HepG2 (cell line): ENCODE measurements around the gene MDH2. TPM values are rescaled to one million over a fixed set of nuclear protein-coding genes. Genes with fewer than 3 reads are reported as not detected.

Experiments
- AKAP8 ChIP-seq: sonication (generic); formaldehyde crosslinking; IDR thresholded peaks from 2 replicates; pipeline ENCODE4 v1.5.1; 2020; ENCODE audit warnings: mild to moderate bottlenecking, missing genetic modification reagents
- ARNT ChIP-seq: fragments of 450-650 bp; IDR thresholded peaks from 2 replicates; pipeline ENCODE4 v1.6.1; 2017
- CEBPG ChIP-seq: IDR thresholded peaks from 2 replicates; pipeline ENCODE4 v1.6.1; 2016
- FOXO4 ChIP-seq: sonication (generic); formaldehyde crosslinking; conservative IDR thresholded peaks from 2 replicates; pipeline ENCODE4 v1.8.1; 2023; ENCODE audit warnings: missing genetic modification reagents
- HMGXB3 ChIP-seq: sonication (generic); formaldehyde crosslinking; IDR thresholded peaks from 2 replicates; pipeline ENCODE4 v1.4.0; 2020; ENCODE audit warnings: missing genetic modification reagents, borderline replicate concordance
- JDP2 ChIP-seq: sonication (generic); formaldehyde crosslinking; IDR thresholded peaks from 2 replicates; pipeline ENCODE4 v1.8.1; 2022; ENCODE audit warnings: missing genetic modification reagents, borderline replicate concordance
- KAT2B ChIP-seq: fragments of 150-350 bp; IDR thresholded peaks from 2 replicates; pipeline ENCODE4 v1.6.1; 2014; ENCODE audit warnings: low read depth, low read length, borderline replicate concordance
- KMT2B ChIP-seq: IDR thresholded peaks from 2 replicates; pipeline ENCODE4 v1.6.1; 2016; ENCODE audit warnings: missing genetic modification reagents, missing compliant biosample characterization
- POLR2G ChIP-seq: fragments of 200-400 bp; formaldehyde crosslinking; IDR thresholded peaks from 2 replicates; pipeline ENCODE4 v1.6.1; 2018; ENCODE audit warnings: mild to moderate bottlenecking, low read depth, low read length, moderate library complexity
- PRMT3 ChIP-seq: sonication (generic); formaldehyde crosslinking; IDR thresholded peaks from 2 replicates; pipeline ENCODE4 v1.8.1; 2022; ENCODE audit warnings: low read depth, mild to moderate bottlenecking, moderate library complexity, missing genetic modification reagents, borderline replicate concordance
- SMARCE1 ChIP-seq: fragments of 450-650 bp; IDR thresholded peaks from 2 replicates; pipeline ENCODE4 v1.6.1; 2017; ENCODE audit warnings: borderline replicate concordance
- SOX6 ChIP-seq, 2 experiments: fragments of 450-650 bp in 1 of 2; sonication (generic) in 1 of 2; formaldehyde crosslinking in 1 of 2; IDR thresholded peaks; 2 replicates each; pipeline versions ENCODE4 v1.4.0 to v1.6.1; 2017 to 2020; ENCODE audit warnings: antibody characterized with exemption in 1 of 2, mild to moderate bottlenecking in 1 of 2, missing genetic modification reagents in 1 of 2
- TCF7L2 ChIP-seq: IDR thresholded peaks from 2 replicates; pipeline ENCODE4 v1.6.1; 2011; ENCODE audit warnings: mild to moderate bottlenecking, low read depth, low read length, moderate library complexity
- TSC22D2 ChIP-seq: sonication (generic); formaldehyde crosslinking; IDR thresholded peaks from 2 replicates; pipeline ENCODE4 v1.5.1; 2020; ENCODE audit warnings: missing genetic modification reagents, mild to moderate bottlenecking, borderline replicate concordance
- XBP1 ChIP-seq: sonication (generic); formaldehyde crosslinking; IDR thresholded peaks from 2 replicates; pipeline ENCODE4 v1.5.0; 2020; ENCODE audit warnings: missing genetic modification reagents
- ZBTB37 ChIP-seq: sonication (generic); formaldehyde crosslinking; IDR thresholded peaks from 2 replicates; pipeline ENCODE4 v1.4.0; 2020; ENCODE audit warnings: mild to moderate bottlenecking, missing genetic modification reagents
- ZFP36L1 ChIP-seq: sonication (generic); formaldehyde crosslinking; IDR thresholded peaks from 2 replicates; pipeline ENCODE4 v1.8.0; 2022; ENCODE audit warnings: mild to moderate bottlenecking, missing genetic modification reagents, moderate library complexity
- ZNF10 ChIP-seq: sonication (generic); formaldehyde crosslinking; IDR thresholded peaks from 2 replicates; pipeline ENCODE4 v1.4.0; 2020; ENCODE audit warnings: mild to moderate bottlenecking, low read depth, missing genetic modification reagents, borderline replicate concordance
- ZNF317 ChIP-seq: sonication (generic); formaldehyde crosslinking; IDR thresholded peaks from 2 replicates; pipeline ENCODE4 v1.5.0; 2020; ENCODE audit warnings: mild to moderate bottlenecking, missing genetic modification reagents
- ZNF549 ChIP-seq: sonication (generic); formaldehyde crosslinking; IDR thresholded peaks from 2 replicates; pipeline ENCODE4 v1.5.0; 2020; ENCODE audit warnings: missing genetic modification reagents
- ZNF614 ChIP-seq: IDR thresholded peaks from 2 replicates; pipeline ENCODE4 v1.6.1; 2018; ENCODE audit warnings: missing biosample characterization, missing genetic modification reagents, inconsistent platforms, borderline replicate concordance
- ZNF788 ChIP-seq: sonication (generic); formaldehyde crosslinking; IDR thresholded peaks from 2 replicates; pipeline ENCODE4 v1.5.0; 2020; ENCODE audit warnings: mild to moderate bottlenecking, missing genetic modification reagents, borderline replicate concordance
- ZSCAN21 ChIP-seq: sonication (generic); formaldehyde crosslinking; IDR thresholded peaks from 2 replicates; pipeline ENCODE4 v1.8.0; 2022; ENCODE audit warnings: mild to moderate bottlenecking, missing genetic modification reagents, moderate library complexity, borderline replicate concordance
- polyA plus RNA-seq, 8 experiments: library from polyadenylated mRNA; depleted of rRNA in 3 of 8; stranded (reverse) in 7 of 8; unstranded in 1 of 8; fragments of >200 nt; fragmentation: Illumina TruSeq in 4 of 8; extraction: Trizol in 4 of 8; gene quantifications; 2 replicates each; pipeline versions ENCODE4 v1.2.1 to v1.2.3, GENCODE V29; 2011 to 2016; ENCODE audit warnings: low read depth in 4 of 8, missing spikeins in 1 of 8, mixed read lengths in 1 of 8; ENCODE audit not compliant: insufficient read depth in 1 of 8
- total RNA-seq, 5 experiments: library from RNA; depleted of rRNA; stranded (reverse); fragments of >200 nt; fragmentation: Illumina TruSeq; extraction: Trizol; gene quantifications; 2 replicates each; pipeline ENCODE4 v1.2.3, GENCODE V29; 2016; ENCODE audit warnings: low read depth in 1 of 5

The MDH2 gene
- total and polyA plus RNA-seq, 2 of the 13 experiments (the other 11 are each of a cell fraction or from before 2014, with no cell fraction given) = 81.4 to 90.3 TPM

GRCh38 chr7:76047811-76048667, at the start of gene MDH2, which contains the start of gene STYXL1 (continued):
- TF ChIP-seq ZBTB37 (CRISPR knock-in tag) (no peak), XBP1 (CRISPR knock-in tag) (no peak), SMARCE1 (no peak), ZNF788 (CRISPR knock-in tag) (peak; percentile 93), TSC22D2 (CRISPR knock-in tag) (peak; percentile 50; the same call in 1 of the 2 replicates), ZNF10 (CRISPR knock-in tag) (no peak), ZNF317 (CRISPR knock-in tag) (peak; percentile 47; the same call in 1 of the 2 replicates), HMGXB3 (CRISPR knock-in tag) (peak; percentile 73; the same call in 1 of the 2 replicates), KAT2B (no peak), AKAP8 (CRISPR knock-in tag) (no peak; the same call in 1 of the 2 replicates), ZNF614 (no peak), SOX6 (IDR thresholded peaks at IDR 0.05) (no peak), SOX6 (CRISPR knock-in tag; IDR thresholded peaks at IDR 0.05) (peak; percentile 66), KMT2B (CRISPR knock-in tag) (peak; percentile 93), PRMT3 (0 out of 2 replicates have a peak, but pooled peaks have one; percentile 31), CEBPG (CRISPR knock-in tag) (peak; percentile 31), TCF7L2 (no peak), ZFP36L1 (no peak), POLR2G (peak; percentile 94), ZSCAN21 (peak; percentile 40; the same call in 1 of the 2 replicates), ARNT (no peak), JDP2 (no peak), ZNF549 (CRISPR knock-in tag) (no peak), FOXO4 (no peak)
